A549 (cell line): ENCODE data around the gene CCDC57.

Experiments
- CHD4 ChIP-seq: fragments of 200-600 bp; sonication (generic); IDR thresholded peaks from 2 replicates; pipeline ENCODE4 v1.6.1; 2016; ENCODE audit warnings: antibody characterized with exemption, mild to moderate bottlenecking, borderline replicate concordance
- EP300 ChIP-seq, 2 experiments: fragments of >200 bp; sonication (Bioruptor Twin); formaldehyde crosslinking; IDR thresholded peaks; 2 replicates in 1 of 2; 3 replicates in 1 of 2; pipeline ENCODE4 v1.6.1; 2016 to 2017
- HOXA7 ChIP-seq: fragments of 250-450 bp; sonication (Bioruptor Pico); IDR thresholded peaks from 2 replicates; pipeline ENCODE4 v1.5.0; 2020; ENCODE audit warnings: mild to moderate bottlenecking, moderate library complexity
- POLR2A ChIP-seq: IDR thresholded peaks from 2 replicates; pipeline ENCODE4 v1.6.1; 2012; ENCODE audit warnings: mild to moderate bottlenecking, low read length
- TF ChIP-seq, protein P1 (sequence below): fragments of >200 bp; sonication (Bioruptor Twin); formaldehyde crosslinking; IDR thresholded peaks from 3 replicates; pipeline ENCODE4 v1.5.1; 2016

DNA sequence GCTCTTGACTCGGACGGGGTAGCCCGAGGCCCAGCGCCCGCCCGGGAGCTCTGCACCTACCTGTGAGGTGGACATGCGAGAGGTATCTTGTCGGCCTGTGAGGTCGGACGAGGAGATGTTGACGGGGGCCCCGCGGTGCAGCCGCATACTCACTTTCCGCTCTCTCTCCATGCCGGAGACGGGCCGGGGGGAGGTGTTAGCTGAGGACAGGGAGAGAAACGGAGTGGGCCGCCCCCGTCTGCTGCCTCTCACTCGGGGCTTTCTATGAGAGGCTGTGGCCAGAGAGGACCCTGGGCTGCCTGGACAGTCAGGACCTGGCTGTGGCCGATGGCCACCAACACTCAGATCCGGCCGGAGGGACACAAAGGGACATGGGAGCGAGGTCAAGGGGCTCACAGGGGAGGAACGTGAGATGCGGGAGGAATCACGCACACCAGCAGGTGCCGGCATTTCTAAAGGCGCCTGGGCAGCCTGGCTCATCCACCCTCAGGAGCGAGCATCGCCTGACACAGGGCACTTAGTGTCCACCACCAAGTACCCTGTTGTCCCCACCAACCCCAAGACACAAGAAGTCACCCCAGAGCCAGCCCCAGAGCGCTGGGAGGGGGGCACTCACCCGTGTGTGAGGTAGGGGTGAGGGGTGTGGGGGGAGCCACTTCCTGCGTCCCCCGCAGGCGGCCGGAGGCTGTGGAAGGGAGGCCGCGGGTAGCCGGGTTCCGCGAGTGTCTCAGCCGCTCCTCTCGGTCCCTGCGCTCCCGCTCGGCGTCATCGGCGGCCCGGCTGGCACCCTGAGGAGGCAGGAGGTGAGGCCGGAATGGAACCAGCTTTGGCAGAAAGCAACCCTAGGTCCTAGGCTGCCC, 36.4 kb upstream of the CCDC57 start:
- TF ChIP-seq CHD4 (no peak), POLR2A (no peak), EP300 (IDR thresholded peaks at IDR 0.05) (no peak), HOXA7 (CRISPR knock-in tag) (no peak)
- TF ChIP-seq, protein P1, sequence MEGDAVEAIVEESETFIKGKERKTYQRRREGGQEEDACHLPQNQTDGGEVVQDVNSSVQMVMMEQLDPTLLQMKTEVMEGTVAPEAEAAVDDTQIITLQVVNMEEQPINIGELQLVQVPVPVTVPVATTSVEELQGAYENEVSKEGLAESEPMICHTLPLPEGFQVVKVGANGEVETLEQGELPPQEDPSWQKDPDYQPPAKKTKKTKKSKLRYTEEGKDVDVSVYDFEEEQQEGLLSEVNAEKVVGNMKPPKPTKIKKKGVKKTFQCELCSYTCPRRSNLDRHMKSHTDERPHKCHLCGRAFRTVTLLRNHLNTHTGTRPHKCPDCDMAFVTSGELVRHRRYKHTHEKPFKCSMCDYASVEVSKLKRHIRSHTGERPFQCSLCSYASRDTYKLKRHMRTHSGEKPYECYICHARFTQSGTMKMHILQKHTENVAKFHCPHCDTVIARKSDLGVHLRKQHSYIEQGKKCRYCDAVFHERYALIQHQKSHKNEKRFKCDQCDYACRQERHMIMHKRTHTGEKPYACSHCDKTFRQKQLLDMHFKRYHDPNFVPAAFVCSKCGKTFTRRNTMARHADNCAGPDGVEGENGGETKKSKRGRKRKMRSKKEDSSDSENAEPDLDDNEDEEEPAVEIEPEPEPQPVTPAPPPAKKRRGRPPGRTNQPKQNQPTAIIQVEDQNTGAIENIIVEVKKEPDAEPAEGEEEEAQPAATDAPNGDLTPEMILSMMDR: no peak
